Kidney capillary endothelial cell (primary cell): ENCODE data around the gene MTCH1.
"Not testable (repeated sequence)": the region's sequence is repeated elsewhere in the genome, so short reads cannot be mapped to it uniquely, and the experiment has no call there.

ENCODE experiments used
- DNase-seq: peaks from one replicate; pipeline ENCODE4 v3.0.0-alpha.2; 2018; ENCODE audit warnings: low spot score

Gene MTCH1

DNA sequence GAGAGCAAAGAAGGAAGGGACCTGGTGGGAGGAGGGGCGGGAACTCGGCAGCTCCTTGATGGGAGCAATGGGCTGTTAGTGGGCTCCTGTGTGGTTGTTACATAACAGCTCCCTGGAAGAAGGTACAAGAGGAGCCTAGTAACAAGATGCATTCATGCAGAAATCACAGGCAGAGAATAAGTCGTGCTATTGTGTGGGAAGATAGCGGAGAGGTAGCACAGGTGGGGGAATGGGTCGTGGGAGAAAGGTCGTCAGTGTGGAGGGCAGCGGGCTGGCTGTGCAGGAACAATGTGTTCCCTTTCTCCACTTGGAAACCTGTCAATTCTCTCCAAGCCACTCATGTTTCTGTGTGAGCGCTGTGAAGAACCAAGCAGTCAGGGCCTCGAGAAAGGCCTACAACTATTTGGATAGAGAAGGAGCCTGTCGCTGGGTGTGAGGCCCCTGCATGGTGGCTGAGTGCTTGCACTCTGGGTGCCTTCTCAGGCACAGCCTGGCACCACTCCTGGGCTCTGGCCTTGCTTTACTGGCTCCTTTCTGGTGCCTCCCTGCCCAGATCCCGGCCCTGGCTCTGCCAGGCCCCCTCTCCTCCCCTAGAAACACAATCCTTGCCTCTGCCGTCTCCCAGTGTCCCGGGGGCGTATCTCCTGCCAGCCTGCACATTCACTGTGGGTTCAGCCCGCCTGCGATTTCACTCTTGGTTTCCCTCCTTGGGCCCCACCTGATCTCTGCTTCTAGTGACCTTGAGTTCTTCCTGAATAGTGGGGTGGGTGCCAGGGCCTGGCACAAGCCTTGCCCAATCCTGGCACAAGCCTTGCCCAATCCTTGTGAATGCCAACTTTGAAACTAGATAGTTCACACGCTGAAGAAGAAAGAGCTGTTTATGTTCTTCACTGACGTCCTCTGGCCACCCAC, 12.1 kb upstream of the MTCH1 start:
- DNase-seq, result no peak

DNA sequence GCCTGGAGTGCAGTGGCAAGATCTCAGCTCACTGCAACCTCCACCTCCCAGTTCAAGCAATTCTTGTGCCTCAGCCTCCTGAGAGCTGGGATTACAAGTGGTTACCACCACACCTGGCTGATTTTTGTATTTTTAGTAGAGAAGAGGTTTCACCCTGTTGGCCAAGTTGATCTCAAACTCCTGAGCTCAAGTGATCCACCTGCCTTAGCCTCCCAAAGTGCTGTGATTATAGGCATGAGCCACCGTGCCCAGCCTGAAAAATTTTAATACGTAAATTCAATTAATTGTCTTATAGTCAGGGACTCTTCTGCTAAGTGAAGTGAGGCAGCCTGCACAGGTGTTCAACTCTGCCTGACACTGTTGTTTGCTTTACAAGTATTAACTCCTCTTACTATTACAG, 4.4 kb upstream of the MTCH1 start:
- DNase-seq, result not testable (repeated sequence)

GRCh38 chr6:36989264-36989663, 3.3 kb upstream of the MTCH1 start:
- DNase-seq, result no peak

DNA sequence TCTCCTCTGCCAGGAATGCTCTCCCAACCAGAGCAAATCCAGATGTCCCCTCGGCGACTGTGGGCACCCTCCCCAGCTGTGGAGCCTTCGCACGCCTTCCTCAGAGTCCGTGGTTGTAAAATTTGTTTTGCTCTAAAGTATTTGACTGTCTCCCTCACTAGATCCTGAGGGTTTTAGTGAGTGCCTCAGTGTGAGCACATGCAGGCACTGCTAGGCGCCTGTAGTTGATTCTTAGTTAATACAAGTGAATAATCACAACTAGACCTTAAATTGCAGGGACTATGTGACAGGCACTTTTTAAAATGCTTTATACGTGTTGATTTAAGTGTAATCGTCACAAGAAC, 680 bp upstream of the MTCH1 start:
- no peak for DNase-seq

DNA sequence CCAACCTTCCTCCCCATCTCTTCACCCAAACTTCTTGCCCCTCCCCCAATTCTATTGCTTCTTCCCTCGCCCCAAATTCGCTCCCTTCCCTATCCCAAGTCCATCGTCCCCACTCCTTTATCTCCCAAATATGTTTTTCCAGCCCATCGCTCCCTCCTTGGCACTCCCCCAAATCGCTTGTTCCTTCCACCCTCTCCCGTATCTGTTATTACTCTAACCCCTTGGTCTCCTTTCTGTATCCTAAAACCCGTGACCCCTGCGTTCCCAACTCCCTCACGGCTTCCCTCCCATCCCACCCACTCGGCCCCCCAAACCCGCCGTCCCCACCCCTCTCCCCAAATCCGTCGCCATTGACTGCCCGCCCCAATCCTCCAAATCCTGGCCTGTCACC, 584 bp downstream of the MTCH1 start:
- DNase-seq, result no peak

DNA sequence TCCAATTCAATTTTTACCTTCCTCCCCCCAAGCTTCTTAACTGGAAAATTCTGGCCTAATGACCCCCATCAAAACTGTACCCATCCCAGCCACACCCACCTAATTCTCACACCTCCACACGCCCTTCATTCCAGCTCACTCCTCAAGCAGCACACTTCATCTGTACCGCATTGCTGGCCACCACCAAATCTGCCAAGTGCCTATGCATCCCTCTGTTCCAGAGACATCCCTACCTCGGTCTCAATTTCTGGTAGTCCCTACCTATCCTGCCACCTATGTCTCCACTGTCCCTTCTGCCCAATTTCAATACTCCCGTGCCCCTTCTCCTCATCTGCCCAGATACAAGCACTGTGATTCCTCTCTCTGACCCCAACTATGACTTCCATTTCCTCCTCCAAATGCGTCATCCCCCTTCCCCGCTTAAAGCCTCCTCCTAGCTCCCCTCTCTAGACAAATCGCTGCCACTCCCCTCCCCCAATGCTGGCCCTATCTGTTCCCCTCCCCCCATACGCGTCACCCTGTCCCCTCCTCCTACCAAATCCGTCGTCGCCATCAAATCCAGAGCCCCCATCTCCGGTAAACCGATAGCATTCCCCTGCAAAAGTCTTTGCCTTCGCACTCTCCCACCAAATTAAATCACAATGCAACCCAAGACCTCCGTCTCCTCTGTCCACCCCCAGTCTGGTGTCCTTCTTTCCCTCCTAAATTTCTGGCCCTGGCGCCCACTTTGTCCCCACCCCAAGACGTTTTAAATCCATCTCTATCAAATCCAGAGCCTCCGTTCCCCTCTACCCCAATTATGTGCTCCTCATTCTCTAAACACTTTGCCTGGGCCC, 1.2 kb downstream of the MTCH1 start:
- DNase-seq, result peak; percentile 85

DNA sequence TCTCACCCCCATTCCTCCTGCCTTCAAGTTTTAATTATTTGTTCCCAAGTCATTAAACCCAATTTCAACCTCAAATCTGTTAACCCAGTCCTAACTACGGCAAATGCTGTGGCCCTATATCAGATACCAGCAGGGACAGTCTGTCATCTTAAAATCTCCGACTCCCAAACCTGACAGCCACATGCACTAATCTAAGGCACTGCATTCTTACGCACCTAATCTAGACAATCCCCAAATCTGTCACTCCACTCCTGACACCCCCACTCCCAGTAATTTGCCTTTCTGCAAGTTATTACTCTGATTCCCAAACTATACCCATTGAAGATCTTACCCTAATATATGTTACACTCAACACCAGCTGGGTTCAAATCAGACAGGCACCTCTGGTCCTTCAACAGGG, 2.5 kb downstream of the MTCH1 start:
- no peak for DNase-seq

DNA sequence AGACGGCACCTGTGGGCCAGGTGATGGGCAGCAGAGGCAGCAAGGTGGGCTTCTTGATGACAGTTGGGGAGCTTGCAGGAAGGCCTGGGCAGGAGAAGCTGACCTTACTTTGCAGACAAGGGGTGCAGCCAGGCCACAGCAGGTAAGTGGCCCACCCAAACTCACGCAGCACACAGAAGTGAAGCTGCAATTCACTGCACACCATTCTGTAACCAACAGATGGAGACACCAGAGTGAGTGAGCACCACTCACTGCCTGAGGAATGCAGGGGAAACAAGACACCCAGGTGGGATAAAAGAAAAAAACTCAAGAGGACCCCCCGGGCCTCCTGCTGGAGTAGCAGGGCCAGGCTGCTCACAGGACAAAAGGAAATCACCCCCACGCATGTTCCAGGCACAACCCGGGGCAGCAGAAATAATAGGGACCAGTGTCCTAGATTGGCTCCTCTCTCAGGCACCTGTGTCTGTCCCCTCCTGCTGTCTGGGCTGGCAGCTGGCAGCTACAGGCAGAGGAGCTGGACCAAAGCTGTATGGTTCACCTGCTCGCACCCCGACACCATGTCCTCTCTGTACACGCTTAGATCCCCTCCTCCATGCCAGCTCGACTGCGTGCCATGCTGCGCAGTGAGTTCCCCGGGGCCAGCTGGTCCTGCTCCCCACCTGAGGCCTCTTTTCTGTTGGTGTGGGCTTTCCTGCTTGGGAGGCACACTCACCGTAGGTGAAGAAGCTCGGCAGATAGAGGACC, 4.9 kb downstream of the MTCH1 start:
- DNase-seq, result no peak

DNA sequence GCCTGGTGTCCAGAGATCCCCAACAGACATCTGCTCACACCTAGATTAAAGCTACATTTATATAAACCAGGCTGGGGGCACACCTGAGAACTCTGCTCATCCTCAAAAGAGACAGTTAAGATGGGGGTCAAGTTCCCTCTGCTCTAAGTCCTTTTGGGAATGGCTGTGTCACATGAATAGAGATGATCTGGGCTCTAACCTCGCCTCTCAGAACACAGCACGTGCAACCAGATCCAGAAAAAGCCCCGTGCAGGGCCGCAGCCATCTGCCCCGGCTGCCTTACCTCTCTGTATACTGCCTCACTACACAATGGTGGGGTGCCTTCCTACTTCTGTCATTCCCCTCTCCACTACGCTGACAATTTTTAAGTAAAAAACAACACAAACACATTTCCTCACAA, 5.9 kb downstream of the MTCH1 start:
- DNase-seq, result no peak

- peak; percentile 42 for DNase-seq
These were observed 6.7 kb downstream of the MTCH1 start for GRCh38 chr6:36979347-36979742.

- no peak for DNase-seq
These were observed 7.3 kb downstream of the MTCH1 start for GRCh38 chr6:36978421-36979346.

GRCh38 chr6:36977470-36977941, 8.5 kb downstream of the MTCH1 start:
- DNase-seq, result no peak

GRCh38 chr6:36976931-36977330, 9.1 kb downstream of the MTCH1 start:
- no peak for DNase-seq

GRCh38 chr6:36976509-36976908, 9.5 kb downstream of the MTCH1 start:
- DNase-seq, result no peak

- DNase-seq, result no peak
These were observed 10.1 kb downstream of the MTCH1 start for GRCh38 chr6:36976007-36976264.

DNA sequence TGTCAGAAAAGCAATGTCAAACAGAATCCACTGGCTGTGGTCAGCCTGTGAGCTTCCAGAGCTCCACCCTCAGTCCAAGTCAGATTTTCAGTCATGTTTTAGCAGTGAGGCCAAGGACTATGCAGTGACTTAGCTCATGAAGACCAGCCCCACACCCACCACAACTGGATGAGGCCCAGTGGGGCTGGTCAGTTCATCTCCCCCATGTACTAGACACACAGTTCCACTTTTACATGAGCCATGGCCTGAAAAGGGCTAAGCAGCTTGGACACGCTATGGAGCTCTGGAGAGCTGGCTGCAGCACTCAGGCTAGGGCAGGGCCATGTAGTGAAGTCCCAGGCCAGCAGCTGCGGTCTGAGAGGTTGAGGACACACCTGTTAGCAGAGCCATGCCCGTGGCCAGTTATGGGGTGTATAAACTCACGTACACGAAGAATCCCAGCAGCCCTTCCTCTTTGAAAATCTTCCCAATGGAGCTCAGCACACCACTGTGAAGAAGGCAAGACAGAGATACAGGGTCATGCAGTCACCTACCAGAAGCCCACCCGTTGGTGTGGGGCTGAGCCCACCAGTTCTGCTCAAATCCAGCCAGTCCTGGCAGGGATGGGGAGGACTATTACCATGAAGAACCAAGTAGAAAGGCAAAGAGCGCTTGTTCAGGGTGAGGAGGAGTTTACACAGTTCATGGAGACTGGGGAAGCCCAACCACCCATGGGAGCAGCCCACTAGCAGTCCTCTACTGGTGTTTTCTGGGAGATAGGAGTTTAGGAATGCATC, 10.6 kb downstream of the MTCH1 start:
- DNase-seq, result no peak

GRCh38 chr6:36973647-36974046, 12.3 kb downstream of the MTCH1 start:
- no peak for DNase-seq

GRCh38 chr6:36973190-36973589, 12.8 kb downstream of the MTCH1 start:
- no peak for DNase-seq

GRCh38 chr6:36971921-36972673, 13.9 kb downstream of the MTCH1 start:
- DNase-seq, result no peak
